ENCODE results near the gene LARP1B.

Gene LARP1B

GRCh38 chr4:128168701-128169100, 107.6 kb downstream of the LARP1B start:
- no peak overlapping the region for H3K4me3 ChIP-seq (ENCODE audit: low read depth, low read length)
- no peak for DNase-seq (ENCODE audit: low read depth)
- in situ Hi-C loops (cut with HindIII; ENCODE audit: low sequenced_read_pairs), result no loop called here
- no peak for TF ChIP-seq CTCF (IDR thresholded peaks at IDR 0.05; ENCODE audit: low read depth, low read length, missing control alignments)

GRCh38 chr4:128169245-128169644, 108.1 kb downstream of the LARP1B start:
- in situ Hi-C loops (cut with HindIII; ENCODE audit: low sequenced_read_pairs), result no loop called here
- no peak for DNase-seq (ENCODE audit: low read depth)
- H3K4me3 ChIP-seq (ENCODE audit: low read depth, low read length), result no peak overlapping the region
- TF ChIP-seq CTCF (IDR thresholded peaks at IDR 0.05; ENCODE audit: low read depth, low read length, missing control alignments), result no peak

GRCh38 chr4:128176643-128177042, 115.5 kb downstream of the LARP1B start:
- in situ Hi-C loops (cut with HindIII; ENCODE audit: low sequenced_read_pairs), result no loop called here
- no peak for DNase-seq (ENCODE audit: low read depth)
- TF ChIP-seq CTCF (IDR thresholded peaks at IDR 0.05; ENCODE audit: low read depth, low read length, missing control alignments), result no peak
- H3K4me3 ChIP-seq (ENCODE audit: low read depth, low read length), result no peak overlapping the region

GRCh38 chr4:128177498-128177897, 116.4 kb downstream of the LARP1B start:
- in situ Hi-C loops (cut with HindIII; ENCODE audit: low sequenced_read_pairs), result no loop called here
- TF ChIP-seq CTCF (IDR thresholded peaks at IDR 0.05; ENCODE audit: low read depth, low read length, missing control alignments), result no peak
- DNase-seq (ENCODE audit: low read depth), result no peak
- H3K4me3 ChIP-seq (ENCODE audit: low read depth, low read length), result no peak overlapping the region

GRCh38 chr4:128186623-128187022, 125.5 kb downstream of the LARP1B start:
- H3K4me3 ChIP-seq (ENCODE audit: low read depth, low read length), result no peak overlapping the region
- no peak for DNase-seq (ENCODE audit: low read depth)
- TF ChIP-seq CTCF (IDR thresholded peaks at IDR 0.05; ENCODE audit: low read depth, low read length, missing control alignments), result no peak
- in situ Hi-C loops (cut with HindIII; ENCODE audit: low sequenced_read_pairs), result no loop called here

- in situ Hi-C loops (cut with HindIII; ENCODE audit: low sequenced_read_pairs), result no loop called here
- TF ChIP-seq CTCF (IDR thresholded peaks at IDR 0.05; ENCODE audit: low read depth, low read length, missing control alignments), result peak; percentile 83
- H3K4me3 ChIP-seq (ENCODE audit: low read depth, low read length), result no peak overlapping the region
- DNase-seq (ENCODE audit: low read depth), result peak; percentile 38
Measured at GRCh38 chr4:128191115-128191781, 130.1 kb downstream of the LARP1B start.
